H1 (cell line): ENCODE data around the gene NR4A1. TPM values are rescaled to one million over a fixed set of nuclear protein-coding genes. Genes with fewer than 3 reads are reported as not detected.

ENCODE experiments used
- CTCF ChIA-PET: fragments of 300-600 bp; sonication (Branson Sonifier 250); formaldehyde crosslinking; loops from one replicate; lab custom pipeline; 2021; ENCODE audit not compliant: partially characterized antibody; lab: Charles Lee
- POLR2A ChIA-PET: fragments of 300-600 bp; sonication (Branson Sonifier 250); formaldehyde crosslinking; loops from one replicate; lab custom pipeline; 2021; ENCODE audit warnings: inconsistent platforms; ENCODE audit not compliant: partially characterized antibody; lab: Charles Lee
- DNase-seq, 2 experiments: peaks; one replicate each; pipeline versions ENCODE4 v3.0.0 to v3.0.0-alpha.2; 2010 to 2022; ENCODE audit warnings: low spot score in 2 of 2, low read depth in 1 of 2, mixed read lengths in 1 of 2
- FAIRE-seq: peaks from 2 replicates; lab custom pipeline; 2011; peaks lifted over from hg19 to GRCh38; lab: Jason Lieb, UNC
- H2AFZ ChIP-seq: 2 replicates; pipeline ENCODE4 v1.8.1; 2012; ENCODE audit warnings: low read length, inconsistent platforms
- H2AK5ac ChIP-seq: 2 replicates; pipeline ENCODE4 v1.6.1; 2013; ENCODE audit warnings: low read depth, low read length
- H2BK120ac ChIP-seq: replicated peaks from 2 replicates; pipeline ENCODE3; 2013; ENCODE audit warnings: low read depth, low read length, inconsistent platforms
- H2BK12ac ChIP-seq: 2 replicates; pipeline ENCODE4 v1.6.1; 2013; ENCODE audit warnings: low read depth, low read length
- H2BK15ac ChIP-seq: 2 replicates; pipeline ENCODE4 v1.6.1; 2013; ENCODE audit warnings: low read length
- H2BK20ac ChIP-seq: 2 replicates; pipeline ENCODE4 v1.6.1; 2013; ENCODE audit warnings: low read length
- H2BK5ac ChIP-seq: 2 replicates; pipeline ENCODE4 v1.6.1; 2013; ENCODE audit warnings: low read depth, low read length
- H3K14ac ChIP-seq: 2 replicates; pipeline ENCODE4 v1.6.1; 2013; ENCODE audit warnings: inconsistent platforms; ENCODE audit not compliant: insufficient read length
- H3K18ac ChIP-seq: 2 replicates; pipeline ENCODE4 v1.6.1; 2013; ENCODE audit warnings: low read length; ENCODE audit errors: extremely low read depth
- H3K23ac ChIP-seq: 2 replicates; pipeline ENCODE4 v1.6.1; 2013; ENCODE audit warnings: inconsistent platforms; ENCODE audit not compliant: insufficient read length
- H3K23me2 ChIP-seq: 2 replicates; pipeline ENCODE4 v1.6.1; 2013; ENCODE audit warnings: low read depth, low read length
- H3K27ac ChIP-seq: 2 replicates; pipeline ENCODE4 v1.6.1; 2011; ENCODE audit warnings: low read depth, low read length, inconsistent platforms
- H3K27me3 ChIP-seq, 4 experiments: replicated peaks in 1 of 4; 1 replicate in 1 of 4; 2 replicates in 3 of 4; pipeline versions ENCODE4 v1.6.1 to v1.8.1; 2011 to 2013; ENCODE audit warnings: low read length in 3 of 4, mild to moderate bottlenecking in 3 of 4, inconsistent platforms in 2 of 4, mixed read lengths in 2 of 4, moderate library complexity in 1 of 4; ENCODE audit not compliant: control insufficient read depth in 3 of 4, insufficient read depth in 3 of 4; ENCODE audit errors: extremely low read depth in 1 of 4
- H3K36me3 ChIP-seq, 4 experiments: 2 replicates each; pipeline versions ENCODE4 v1.6.1 to v1.8.1; 2011 to 2013; ENCODE audit warnings: mild to moderate bottlenecking in 4 of 4, low read length in 3 of 4, moderate library complexity in 2 of 4, control low read depth in 1 of 4, inconsistent platforms in 1 of 4; ENCODE audit not compliant: insufficient read depth in 4 of 4, control insufficient read depth in 2 of 4
- H3K4ac ChIP-seq: replicated peaks from 2 replicates; pipeline ENCODE3; 2013; ENCODE audit warnings: low read length, low read depth, mixed read lengths, inconsistent platforms; ENCODE audit not compliant: insufficient read length
- H3K4me1 ChIP-seq, 4 experiments: replicated peaks in 1 of 4; 1 replicate in 1 of 4; 2 replicates in 3 of 4; pipeline versions ENCODE4 v1.6.1 to v1.8.1; 2011 to 2013; ENCODE audit warnings: low read length in 3 of 4, inconsistent platforms in 2 of 4, mixed read lengths in 1 of 4; ENCODE audit not compliant: insufficient read depth in 4 of 4, control insufficient read depth in 3 of 4
- H3K4me2 ChIP-seq, 2 experiments: 2 replicates each; pipeline versions ENCODE4 v1.6.1 to v1.8.1; 2011 to 2013; ENCODE audit warnings: low read depth in 2 of 2, low read length in 2 of 2, control low read depth in 1 of 2, inconsistent platforms in 1 of 2, mild to moderate bottlenecking in 1 of 2; ENCODE audit not compliant: insufficient read depth in 1 of 2
- H3K4me3 ChIP-seq, 4 experiments: fragments of 200-600, 300-600 bp in 1 of 4; sonication (generic), shearing (Covaris generic), sonication (Bioruptor Twin) in 1 of 4; 2 replicates each; pipeline versions ENCODE4 v1.5.1 to v1.8.1; 2011 to 2016; ENCODE audit warnings: low read length in 4 of 4, low read depth in 3 of 4, control low read depth in 2 of 4, inconsistent platforms in 2 of 4, mild to moderate bottlenecking in 2 of 4, mixed read lengths in 1 of 4, moderate library complexity in 1 of 4; ENCODE audit not compliant: insufficient read depth in 2 of 4; ENCODE audit errors: extremely low read depth in 1 of 4
- H3K56ac ChIP-seq: replicated peaks from 2 replicates; pipeline ENCODE3; 2013; ENCODE audit warnings: low read depth, mild to moderate bottlenecking, mixed read lengths, low read length, inconsistent platforms; ENCODE audit not compliant: insufficient read length
- H3K79me1 ChIP-seq: 2 replicates; pipeline ENCODE4 v1.6.1; 2013; ENCODE audit warnings: low read depth, low read length, control low read depth
- H3K79me2 ChIP-seq, 2 experiments: 2 replicates each; pipeline versions ENCODE4 v1.6.1 to v1.8.1; 2012 to 2013; ENCODE audit warnings: low read length in 2 of 2, mild to moderate bottlenecking in 2 of 2, inconsistent platforms in 1 of 2; ENCODE audit not compliant: insufficient read depth in 2 of 2, control insufficient read depth in 1 of 2
- H3K9ac ChIP-seq, 4 experiments: replicated peaks in 1 of 4; 1 replicate in 1 of 4; 2 replicates in 3 of 4; pipeline versions ENCODE4 v1.6.1 to v1.8.1; 2011 to 2013; ENCODE audit warnings: low read depth in 3 of 4, low read length in 3 of 4, control low read depth in 2 of 4, mild to moderate bottlenecking in 2 of 4, moderate library complexity in 2 of 4, inconsistent platforms in 1 of 4; ENCODE audit errors: extremely low read depth in 1 of 4
- H3K9me3 ChIP-seq, 2 experiments: 2 replicates each; pipeline versions ENCODE4 v1.6.1 to v1.8.1; 2012 to 2013; ENCODE audit warnings: mild to moderate bottlenecking in 2 of 2, moderate library complexity in 2 of 2, control low read depth in 1 of 2, inconsistent platforms in 1 of 2, low read depth in 1 of 2, low read length in 1 of 2, mixed read lengths in 1 of 2; ENCODE audit not compliant: insufficient read depth in 2 of 2
- H4K20me1 ChIP-seq, 2 experiments: replicated peaks in 1 of 2; 2 replicates each; pipeline versions ENCODE3 to v1.8.1; 2011 to 2013; ENCODE audit warnings: inconsistent platforms in 2 of 2, low read length in 2 of 2, mild to moderate bottlenecking in 1 of 2; ENCODE audit not compliant: insufficient read depth in 2 of 2, control insufficient read depth in 1 of 2
- H4K5ac ChIP-seq: 2 replicates; pipeline ENCODE4 v1.6.1; 2013; ENCODE audit warnings: low read length, low read depth, mixed read lengths, inconsistent platforms; ENCODE audit not compliant: insufficient read length
- H4K8ac ChIP-seq: 2 replicates; pipeline ENCODE4 v1.8.0; 2013; ENCODE audit warnings: mild to moderate bottlenecking, moderate library complexity, low read length, inconsistent platforms; ENCODE audit not compliant: insufficient read depth; ENCODE audit errors: extremely low read depth
- H4K91ac ChIP-seq: replicated peaks from 2 replicates; pipeline ENCODE3; 2013; ENCODE audit warnings: low read length, mixed read lengths, inconsistent platforms; ENCODE audit not compliant: insufficient read length
- ASH2L ChIP-seq: fragments of 200-600, 300-600 bp; sonication (generic); IDR thresholded peaks from one replicate; pipeline ENCODE4 v1.7.1; 2017; ENCODE audit warnings: low read length
- ATF3 ChIP-seq: IDR thresholded peaks from 2 replicates; pipeline ENCODE4 v1.6.1; 2011; ENCODE audit warnings: low read depth, mild to moderate bottlenecking, low read length; ENCODE audit not compliant: insufficient read depth
- BRCA1 ChIP-seq: IDR thresholded peaks from 2 replicates; pipeline ENCODE4 v1.6.1; 2012; ENCODE audit warnings: low read depth, low read length, improper control_type of control experiment
- EZH2 ChIP-seq: fragments of 200-600 bp; sonication (generic); IDR thresholded peaks from 2 replicates; pipeline ENCODE4 v1.7.1; 2012; ENCODE audit warnings: low read depth, mild to moderate bottlenecking, moderate library complexity, low read length, inconsistent platforms; ENCODE audit not compliant: severe bottlenecking
- GABPA ChIP-seq: IDR thresholded peaks from 2 replicates; pipeline ENCODE4 v1.6.1; 2011; ENCODE audit warnings: mild to moderate bottlenecking, low read length, moderate library complexity, borderline replicate concordance; ENCODE audit not compliant: insufficient read depth
- GTF2F1 ChIP-seq: IDR thresholded peaks from 2 replicates; pipeline ENCODE4 v1.6.1; 2012; ENCODE audit warnings: low read depth, low read length, improper control_type of control experiment, borderline replicate concordance
- JUND ChIP-seq: IDR thresholded peaks from 2 replicates; pipeline ENCODE4 v1.6.1; 2011; ENCODE audit warnings: mild to moderate bottlenecking, improper control_type of control experiment, low read length
- NANOG ChIP-seq: IDR thresholded peaks from 2 replicates; pipeline ENCODE4 v1.6.1; 2011; ENCODE audit warnings: low read length, low read depth, mild to moderate bottlenecking, inconsistent platforms; ENCODE audit not compliant: insufficient read depth, poor library complexity, severe bottlenecking
- PHF8 ChIP-seq: fragments of 200-600 bp; sonication (generic); conservative IDR thresholded peaks from 2 replicates; pipeline ENCODE4 v1.7.1; 2012; ENCODE audit warnings: low read depth, mild to moderate bottlenecking, inconsistent platforms, low read length, moderate library complexity
- SP1 ChIP-seq: IDR thresholded peaks from 2 replicates; pipeline ENCODE4 v1.6.1; 2011; ENCODE audit warnings: low read depth, low read length
- SRF ChIP-seq: IDR thresholded peaks from 2 replicates; pipeline ENCODE4 v1.6.1; 2011; ENCODE audit warnings: mild to moderate bottlenecking, low read depth, low read length, moderate library complexity
- TAF1 ChIP-seq: IDR thresholded peaks from 2 replicates; pipeline ENCODE4 v1.6.1; 2011; ENCODE audit warnings: mild to moderate bottlenecking, low read depth, low read length
- TAF7 ChIP-seq: optimal IDR thresholded peaks from 2 replicates; pipeline ENCODE3; 2011; ENCODE audit warnings: low read depth, mild to moderate bottlenecking, inconsistent platforms, low read length, moderate library complexity, borderline replicate concordance
- WGBS, 2 experiments: shearing (Covaris generic) in 1 of 2; methylation state at CpG; one replicate each; pipeline versions ENCODE4 v1.1.6 to v1.1.7; 2013 to 2015; ENCODE audit warnings: low lambda C conversion rate in 2 of 2, mixed read lengths in 2 of 2, inconsistent platforms in 1 of 2, low coverage in 1 of 2, missing lambda C conversion rate in 1 of 2; ENCODE audit not compliant: insufficient replicate concordance in 2 of 2, insufficient coverage in 1 of 2, insufficient read length in 1 of 2; ENCODE audit errors: extremely low coverage in 1 of 2, missing lambda C conversion rate in 1 of 2; 5-methylcytosine and 5-hydroxymethylcytosine counted together
- polyA plus RNA-seq, 7 experiments: library from polyadenylated mRNA; depleted of rRNA in 3 of 7; stranded (reverse) in 5 of 7; unstranded in 2 of 7; fragments of >200 nt in 5 of 7; fragments of 200-250 nt in 2 of 7; gene quantifications; 1 replicate in 5 of 7; 2 replicates in 1 of 7; 4 replicates in 1 of 7; pipeline versions ENCODE4 v1.2.1 to v1.2.3, GENCODE V29; 2011 to 2013; ENCODE audit warnings: missing spikeins in 2 of 7, mixed read lengths in 2 of 7
- total RNA-seq: library from RNA; stranded (reverse); fragmentation: NEBNext Ultra II Directional; extraction: Animal tissue kit (Norgen Biotek cat#: 25700); gene quantifications from 2 replicates; pipeline ENCODE4 v1.2.1, GENCODE V29; 2021

Gene NR4A1
- total and polyA plus RNA-seq, 2 of the 8 experiments (the other 6 are each of a cell fraction or from before 2014, with no cell fraction given): 18.7 to 23.3 TPM

- Histone ChIP-seq H3K4me3 (no peak overlapping the region), H3K36me3 (no peaks in the 10 kb centered on the region; a peak in 1 of 8 replicates), H3K23ac (no peak overlapping the region), H4K8ac (no peak overlapping the region), H3K9me3 (no peaks in the 10 kb centered on the region), H3K4me1 (peaks cover 5 to 39% (median 24%) of the 10 kb centered on the region in 4 experiments), H3K56ac (no peak overlapping the region), H4K20me1 (peaks cover 0 to 3% of the 10 kb centered on the region in 2 experiments), H3K23me2 (peaks cover 7% of the 10 kb centered on the region; the same call in 1 of the 2 replicates), H2BK120ac (no peak overlapping the region), H4K5ac (no peak overlapping the region), H2BK5ac (no peak overlapping the region), H2BK20ac (no peak overlapping the region), H3K9ac (no peak overlapping the region), H3K4me2 (no peak overlapping the region), H3K79me1 (no peaks in the 10 kb centered on the region), H3K79me2 (no peaks in the 10 kb centered on the region), H2BK12ac (no peak overlapping the region), H3K18ac (no peak overlapping the region), H2AFZ (no peak overlapping the region), H3K14ac (no peak overlapping the region), H4K91ac (no peak overlapping the region), H3K27ac (no peak overlapping the region), H2AK5ac (no peak overlapping the region), H3K4ac (no peak overlapping the region), H2BK15ac (no peak overlapping the region), H3K27me3 (peaks cover 9 to 63% (median 51%) of the 10 kb centered on the region in 4 experiments)
- TF ChIP-seq TAF1 (no peak), NANOG (no peak), JUND (no peak), EZH2 (no peak), GTF2F1 (no peak), PHF8 (no peak), ASH2L (no peak), SP1 (no peak), SRF (no peak), BRCA1 (no peak), TAF7 (no peak), GABPA (no peak), ATF3 (no peak)
- CTCF ChIA-PET: interaction anchor here (1.8 to 38.2 kb wide), 4 partner anchors 8 to 55 kb away, joined by 9 to 1249 read pairs (median 520); partner anchors contain the start of genes ATG101, NR4A1 and SMIM41
- WGBS, 2 experiments: 94% methylated on average over 8 of the region's 8 CpGs; no CpG with 5 or more reads in 1 of the 2 experiments
- POLR2A ChIA-PET: interaction anchor here (1.0 kb wide), 1 partner anchor 21 kb away, joined by 3 read pairs; no protein-coding TSS in a partner anchor
- DNase-seq (no peak), FAIRE-seq (no peak)
Observed at GRCh38 chr12:52011602-52012214, 39.5 kb upstream of the NR4A1 start.
